Mucosa of gallbladder (tissue), 1 donor: ENCODE data around the gene NECTIN4. TPM values are rescaled to one million over a fixed set of nuclear protein-coding genes. Genes with fewer than 3 reads are reported as not detected.

Source experiments
- DNase-seq: peaks from one replicate; pipeline ENCODE4 v3.0.0-alpha.2; 2020; ENCODE audit warnings: low spot score
- total RNA-seq: library from RNA; stranded (reverse); gene quantifications from one replicate; pipeline ENCODE4 v1.2.1, GENCODE V29; 2021
- donor health status: DM: no; HTN: no; CAD: no.

The NECTIN4 gene
- total RNA-seq, 1 donor from 2014 or later = 20.3 TPM

DNA sequence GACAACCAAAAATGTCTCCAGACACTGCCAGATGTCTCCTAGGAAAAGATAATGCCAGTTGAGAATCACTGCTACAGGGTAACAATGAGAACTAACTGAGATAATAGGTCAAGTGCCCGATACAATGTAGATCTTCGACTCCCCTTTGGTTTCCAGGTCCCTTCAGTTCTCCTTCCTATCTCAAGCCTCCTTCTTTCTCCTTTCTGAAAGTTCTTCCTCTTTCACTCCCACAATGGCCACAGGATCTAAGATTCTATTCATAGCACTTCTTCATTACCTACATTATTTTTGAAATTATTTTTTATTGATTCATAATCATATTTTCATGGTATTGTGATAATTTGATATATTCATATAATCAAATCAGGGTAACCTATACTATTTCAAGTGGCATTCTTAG, 22.2 kb upstream of the NECTIN4 start:
- no peak for DNase-seq

- no peak for DNase-seq
Measured at GRCh38 chr1:161111117-161111516, 21.8 kb upstream of the NECTIN4 start.

GRCh38 chr1:161106431-161106830, 17.1 kb upstream of the NECTIN4 start:
- no peak for DNase-seq

- no peak for DNase-seq
Measured at GRCh38 chr1:161100556-161100955, 11.2 kb upstream of the NECTIN4 start.

DNA sequence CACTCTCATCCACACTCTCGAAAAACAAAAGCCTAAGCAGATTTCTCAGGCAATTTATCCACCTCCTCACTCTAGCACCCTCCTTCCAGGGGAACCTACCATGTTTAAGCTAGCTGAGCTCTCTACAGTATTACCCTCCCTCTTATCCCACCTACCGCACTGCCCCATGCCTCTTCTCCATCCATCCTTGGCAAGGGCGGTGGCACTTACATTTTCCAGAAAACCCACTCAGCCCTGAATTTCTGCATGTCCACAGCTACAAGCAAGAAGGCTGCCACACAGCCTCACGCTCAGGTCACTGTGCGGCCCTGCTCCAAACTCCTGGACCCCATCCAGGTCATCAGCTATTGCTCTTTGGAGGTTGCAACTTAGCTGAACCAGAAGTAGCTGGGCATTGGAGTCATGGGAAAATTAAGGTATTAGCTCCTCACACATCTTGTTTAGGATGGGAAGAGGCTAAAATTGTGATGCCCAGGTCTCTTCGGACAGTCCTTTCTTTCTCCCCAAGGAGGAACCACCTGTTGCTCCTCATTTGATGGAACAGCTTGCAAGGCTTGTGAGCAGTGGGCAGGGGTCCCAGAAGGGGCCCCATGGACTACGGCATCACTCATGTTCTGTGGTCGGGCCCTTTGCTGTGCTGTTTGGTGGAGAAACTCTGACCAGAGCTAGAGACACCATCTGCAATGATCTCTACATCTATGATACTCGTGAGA, 9.9 kb upstream of the NECTIN4 start:
- DNase-seq = no peak

DNA sequence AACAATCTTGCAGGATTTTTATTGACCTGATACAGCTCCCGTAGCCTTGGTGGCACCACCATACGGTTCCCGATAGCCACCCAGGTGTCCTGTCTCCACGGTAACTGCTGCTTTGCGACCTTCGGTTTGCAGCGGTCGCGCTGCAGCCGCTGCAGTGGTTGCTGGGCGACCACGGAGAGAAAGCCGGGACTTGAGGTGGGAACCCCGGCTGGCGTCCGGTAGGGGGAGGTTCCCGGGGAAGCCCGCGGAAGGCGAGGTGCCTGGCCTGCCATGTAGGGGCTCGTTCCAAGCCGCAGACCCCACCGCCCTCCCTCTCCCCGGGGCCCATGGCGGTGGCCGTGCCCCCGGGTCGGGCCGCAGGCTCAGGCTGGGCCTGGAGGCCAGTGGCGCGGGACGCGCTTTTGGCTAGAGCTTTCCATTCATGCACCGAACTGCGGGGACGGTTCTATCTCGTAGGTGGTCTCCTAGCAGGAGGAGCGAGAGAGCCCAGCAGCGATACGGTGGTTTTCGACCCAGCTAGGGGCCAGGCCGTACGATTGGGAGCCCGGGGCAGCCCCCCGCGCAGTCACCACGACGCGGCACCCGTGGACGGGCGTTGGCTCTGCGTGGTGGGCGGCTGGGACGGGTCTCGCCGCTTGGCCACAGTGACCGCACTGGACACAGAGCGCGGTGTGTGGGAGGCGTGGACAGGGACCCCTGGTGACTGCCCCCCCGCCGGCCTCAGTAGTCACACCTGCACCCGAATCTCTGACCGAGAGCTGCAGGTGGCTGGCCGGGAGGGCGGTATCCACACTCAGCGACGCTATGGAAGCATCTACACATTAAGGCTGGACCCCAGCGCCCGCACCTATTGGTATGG, 9.1 kb upstream of the NECTIN4 start, which contains the start of gene KLHDC9:
KLHDC9 (plus strand) TSS at position 152 of the 859 bp plus-strand sequence; CDS start at position 327, 175 bp downstream.
- peak; percentile 80 for DNase-seq

DNA sequence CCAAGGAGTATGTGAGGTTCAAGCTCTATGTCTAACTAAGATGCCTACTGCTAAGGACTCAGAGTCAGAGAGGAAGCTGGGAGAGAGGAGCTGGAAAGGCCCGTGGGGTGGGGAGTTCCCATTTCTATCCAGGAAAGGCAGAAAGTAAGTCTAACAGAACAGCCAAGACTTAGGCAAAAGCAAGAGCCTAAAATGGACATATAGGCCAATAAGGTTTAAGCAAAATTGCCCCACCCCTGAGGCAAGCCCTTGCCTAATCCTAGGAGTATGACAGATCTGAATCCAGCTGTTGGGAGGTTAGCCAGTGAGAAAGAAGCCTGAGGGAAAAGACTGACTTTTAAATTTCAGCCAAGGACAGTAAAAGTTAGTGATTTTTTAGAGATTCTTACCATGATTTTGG, 7.2 kb upstream of the NECTIN4 start:
- no peak for DNase-seq

DNA sequence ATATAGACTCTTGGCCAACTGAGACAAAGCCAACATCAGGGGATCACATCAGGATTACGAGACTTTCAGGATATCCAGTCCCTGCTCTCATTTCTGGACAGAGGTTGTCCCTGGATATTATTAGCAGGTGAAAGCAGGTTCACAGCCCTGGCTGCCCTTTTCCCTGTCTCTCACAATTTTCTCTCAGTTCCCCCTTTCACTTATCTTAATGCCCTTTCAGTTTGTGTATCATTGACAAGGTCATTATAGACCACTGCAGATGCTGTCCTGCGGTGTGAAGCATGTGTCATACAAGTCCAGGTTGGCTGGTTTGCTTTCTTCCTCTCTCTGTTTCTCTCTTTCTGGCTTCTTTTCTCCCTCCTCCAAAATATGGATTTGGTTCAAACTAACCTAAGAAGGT, 6.7 kb upstream of the NECTIN4 start:
- no peak for DNase-seq

- no peak for DNase-seq
Measured at GRCh38 chr1:161095230-161095629, 5.9 kb upstream of the NECTIN4 start.

GRCh38 chr1:161094481-161094880, 5.1 kb upstream of the NECTIN4 start:
- DNase-seq = no peak

GRCh38 chr1:161092621-161093028, 3.3 kb upstream of the NECTIN4 start:
- DNase-seq = no peak

DNA sequence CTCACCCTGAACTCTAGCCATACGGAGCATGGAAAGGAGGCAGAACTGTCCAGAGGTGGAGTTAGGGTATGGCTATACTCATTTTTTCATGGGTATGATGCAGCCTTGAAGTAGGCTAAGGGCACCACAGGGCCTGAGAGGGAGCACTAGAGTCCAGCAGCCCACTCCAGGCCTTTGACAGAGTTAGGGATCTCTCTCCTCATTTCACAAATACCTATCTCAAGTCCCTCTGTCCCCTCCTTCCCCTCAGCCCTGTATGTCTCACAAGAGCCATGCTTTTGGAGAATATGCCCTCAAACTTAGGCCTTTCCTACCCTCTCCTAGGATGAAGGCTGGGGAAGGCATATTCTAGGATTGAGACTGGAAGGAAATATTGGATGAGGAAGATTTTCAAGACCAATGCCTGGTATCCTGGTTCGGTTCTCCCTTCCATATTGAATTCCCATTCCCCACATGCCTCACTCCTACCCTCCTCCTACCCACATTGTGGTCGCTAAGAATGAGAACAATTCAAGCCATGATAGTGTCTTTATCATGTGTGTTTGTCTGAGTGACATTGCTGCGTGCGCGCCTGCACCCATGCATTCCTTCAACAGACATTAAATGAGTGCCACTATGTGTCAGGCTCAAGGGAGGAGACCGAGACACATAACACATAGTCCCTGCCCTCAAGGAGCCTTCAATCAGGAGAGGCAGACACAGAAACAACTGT, 2.6 kb upstream of the NECTIN4 start:
- DNase-seq = no peak

- no peak for DNase-seq
Measured at GRCh38 chr1:161091093-161091492, 1.7 kb upstream of the NECTIN4 start.

GRCh38 chr1:161090617-161091016, 1.3 kb upstream of the NECTIN4 start:
- no peak for DNase-seq

- DNase-seq = no peak
Measured at GRCh38 chr1:161089938-161090337, 580 bp upstream of the NECTIN4 start.

GRCh38 chr1:161088587-161089110, 709 bp downstream of the NECTIN4 start:
- DNase-seq = no peak

GRCh38 chr1:161086457-161086856, 2.9 kb downstream of the NECTIN4 start:
- no peak for DNase-seq

- DNase-seq = no peak
Measured at GRCh38 chr1:161085165-161085564, 4.2 kb downstream of the NECTIN4 start.

GRCh38 chr1:161084597-161084988, 4.8 kb downstream of the NECTIN4 start:
- no peak for DNase-seq

DNA sequence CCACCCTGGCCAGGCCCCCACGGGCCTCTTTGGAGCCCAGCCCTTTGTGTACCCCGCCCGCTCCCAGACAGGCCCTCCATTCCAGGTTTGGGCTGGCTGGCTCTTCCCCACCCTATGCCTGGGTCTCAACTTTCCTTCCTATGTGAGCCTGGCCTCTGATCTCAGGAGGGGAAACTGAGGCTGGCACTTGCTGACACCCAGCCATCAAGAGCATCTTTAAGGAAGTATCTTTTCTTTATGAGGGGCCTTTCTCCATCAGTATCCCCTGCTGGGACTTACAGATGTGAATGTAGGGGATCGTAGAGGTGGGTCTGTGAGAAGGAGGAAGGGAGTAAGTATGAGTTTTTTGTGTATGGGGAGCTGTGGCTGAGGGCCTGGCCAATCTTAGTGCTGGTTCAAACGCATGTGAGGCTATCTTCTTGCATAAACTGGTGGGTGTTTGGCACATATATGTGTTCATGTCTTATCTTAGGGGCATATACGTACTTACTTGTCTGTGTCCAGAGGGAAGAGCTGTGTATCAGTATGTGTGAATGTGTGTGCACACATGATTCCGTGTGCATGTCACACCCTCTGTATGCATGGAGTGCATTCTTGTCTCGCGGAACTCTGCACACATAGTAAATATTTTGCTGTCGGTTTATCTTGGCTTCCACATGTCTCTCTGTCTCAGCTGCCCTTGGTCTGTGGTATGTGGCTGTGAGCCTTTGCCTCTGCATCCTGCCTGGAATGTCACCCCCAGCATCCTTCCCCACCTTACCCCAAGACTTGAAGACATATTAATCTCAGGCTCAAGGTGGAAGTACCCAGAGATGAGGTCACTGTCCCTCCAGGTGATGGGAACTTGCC, 5.4 kb downstream of the NECTIN4 start:
- no peak for DNase-seq
